Endothelial cell of umbilical vein (primary cell): ENCODE data around the gene MGP. TPM values are rescaled to one million over a fixed set of nuclear protein-coding genes. Genes with fewer than 3 reads are reported as not detected.
A peak's percentile ranks its signal among the peaks of the same experiment; 100 is the strongest.

Source experiments
- BruUV-seq: library from RNA; stranded (reverse); fragments of 400-500 nt; replicated peaks from 2 replicates; lab custom pipeline; 2021; lab: Mats Ljungman, UMichigan
- CTCF ChIA-PET: fragments of 300-600, 350-600 bp; sonication (Branson Sonifier 250); formaldehyde crosslinking; loops from one replicate; lab custom pipeline; 2021; ENCODE audit warnings: antibody characterized with exemption, inconsistent platforms; lab: Charles Lee
- POLR2A ChIA-PET: fragments of 300-600, 350-600 bp; sonication (Branson Sonifier 250); formaldehyde crosslinking; loops from one replicate; lab custom pipeline; 2021; ENCODE audit warnings: antibody characterized with exemption, inconsistent platforms; lab: Charles Lee
- DNase-seq: peaks from one replicate; pipeline ENCODE4 v3.0.0-alpha.2; 2011; ENCODE audit warnings: low read depth, low spot score
- FAIRE-seq: peaks from 2 replicates; lab custom pipeline; 2011; peaks lifted over from hg19 to GRCh38; lab: Jason Lieb, UNC
- H2AFZ ChIP-seq: 2 replicates; pipeline ENCODE4 v1.6.0; 2012; ENCODE audit warnings: low read depth, low read length, control low read depth, inconsistent platforms
- H3K27ac ChIP-seq: 2 replicates; pipeline ENCODE4 v1.5.1; 2011; ENCODE audit warnings: low read depth, mild to moderate bottlenecking, control low read depth, low read length, moderate library complexity; ENCODE audit not compliant: insufficient read depth
- H3K27me3 ChIP-seq, 2 experiments: 2 replicates each; pipeline versions ENCODE4 v1.6.0 to v1.6.1; 2011; ENCODE audit warnings: low read length in 2 of 2, mixed read lengths in 1 of 2; ENCODE audit not compliant: control insufficient read depth in 2 of 2, insufficient read depth in 2 of 2
- H3K36me3 ChIP-seq, 2 experiments: 2 replicates in 1 of 2; 3 replicates in 1 of 2; pipeline ENCODE4 v1.5.1; 2011; ENCODE audit warnings: low read length in 2 of 2, mild to moderate bottlenecking in 1 of 2, moderate library complexity in 1 of 2; ENCODE audit not compliant: control insufficient read depth in 2 of 2, insufficient read depth in 2 of 2; ENCODE audit errors: extremely low read depth in 1 of 2
- H3K4me1 ChIP-seq: 3 replicates; pipeline ENCODE4 v1.5.1; 2011; ENCODE audit warnings: mild to moderate bottlenecking, low read length; ENCODE audit not compliant: control insufficient read depth, insufficient read depth; ENCODE audit errors: extremely low read depth
- H3K4me2 ChIP-seq: 2 replicates; pipeline ENCODE4 v1.6.1; 2011; ENCODE audit warnings: low read length, control low read depth, mixed read lengths; ENCODE audit not compliant: insufficient read depth
- H3K4me3 ChIP-seq, 3 experiments: fragments of 200-600 bp in 1 of 3; sonication (generic), shearing (Covaris generic) in 1 of 3; replicated peaks in 1 of 3; 2 replicates each; pipeline ENCODE4 v1.5.1; 2011 to 2016; ENCODE audit warnings: control low read depth in 3 of 3, low read length in 3 of 3, mild to moderate bottlenecking in 2 of 3, inconsistent platforms in 1 of 3, low read depth in 1 of 3, moderate library complexity in 1 of 3; ENCODE audit not compliant: insufficient read depth in 1 of 3
- H3K79me2 ChIP-seq: 2 replicates; pipeline ENCODE4 v1.6.0; 2012; ENCODE audit warnings: low read length, inconsistent platforms; ENCODE audit not compliant: control insufficient read depth, insufficient read depth
- H3K9ac ChIP-seq: replicated peaks from 2 replicates; pipeline ENCODE3; 2011; ENCODE audit warnings: low read length, control low read depth; ENCODE audit not compliant: insufficient read depth; ENCODE audit errors: extremely low read depth
- H3K9me1 ChIP-seq: replicated peaks from 3 replicates; pipeline ENCODE4 v1.6.0; 2011; ENCODE audit warnings: mild to moderate bottlenecking, low read length; ENCODE audit not compliant: control insufficient read depth, insufficient read depth; ENCODE audit errors: extremely low read depth
- H3K9me3 ChIP-seq: replicated peaks from 2 replicates; pipeline ENCODE4 v1.5.1; 2012; ENCODE audit warnings: low read length, inconsistent platforms; ENCODE audit not compliant: control insufficient read depth, insufficient read depth
- H4K20me1 ChIP-seq: replicated peaks from 2 replicates; pipeline ENCODE3; 2011; ENCODE audit warnings: mild to moderate bottlenecking, low read length; ENCODE audit not compliant: control insufficient read depth, insufficient read depth; ENCODE audit errors: extremely low read depth
- CTCF ChIP-seq, 2 donors: IDR thresholded peaks; 1 replicate in 1 of 2; 2 replicates in 1 of 2; pipeline ENCODE4 v1.5.1; 2011; ENCODE audit warnings: low read length in 2 of 2, mild to moderate bottlenecking in 2 of 2, moderate library complexity in 2 of 2, control low read depth in 1 of 2, inconsistent platforms in 1 of 2, low read depth in 1 of 2; ENCODE audit not compliant: insufficient read depth in 1 of 2; ENCODE audit errors: extremely low read depth in 1 of 2
- EZH2 ChIP-seq: IDR thresholded peaks from 2 replicates; pipeline ENCODE4 v1.6.1; 2012; ENCODE audit warnings: borderline replicate concordance, low read depth, mild to moderate bottlenecking, moderate library complexity, low read length, inconsistent platforms; ENCODE audit not compliant: severe bottlenecking
- FOS ChIP-seq: IDR thresholded peaks from 2 replicates; pipeline ENCODE4 v1.6.1; 2011; ENCODE audit warnings: mild to moderate bottlenecking, low read length, moderate library complexity, borderline replicate concordance; ENCODE audit not compliant: insufficient read depth
- GATA2 ChIP-seq: IDR thresholded peaks from 2 replicates; pipeline ENCODE4 v1.7.0; 2011; ENCODE audit warnings: low read depth, mild to moderate bottlenecking, moderate library complexity, mixed read lengths, low read length; ENCODE audit not compliant: insufficient read length, insufficient read depth
- JUN ChIP-seq: IDR thresholded peaks from 2 replicates; pipeline ENCODE4 v1.6.1; 2011; ENCODE audit warnings: borderline replicate concordance, low read depth; ENCODE audit not compliant: insufficient read length, insufficient read depth
- MYC ChIP-seq: IDR thresholded peaks from one replicate; pipeline ENCODE4 v1.6.1; 2011; ENCODE audit warnings: mild to moderate bottlenecking, low read depth, low read length
- POLR2A ChIP-seq: IDR thresholded peaks from 2 replicates; pipeline ENCODE4 v1.6.1; 2012; ENCODE audit warnings: low read depth, mild to moderate bottlenecking, control low read depth, low read length
- POLR2AphosphoS5 ChIP-seq: IDR thresholded peaks from 2 replicates; pipeline ENCODE4 v1.6.1; 2012; ENCODE audit warnings: low read depth, mild to moderate bottlenecking, control low read depth, low read length, moderate library complexity; ENCODE audit not compliant: insufficient read depth
- dilution Hi-C: fragments of 300-500 bp; cut with MboI; formaldehyde crosslinking; loops from one replicate; pipeline ENCODE4 v1.15.0; 2019; ENCODE audit warnings: low sequenced_read_pairs; ENCODE audit not compliant: extremely low pct_ligation_motif_present
- intact Hi-C: fragments of 100-400 bp; cut with micrococcal nuclease; formaldehyde crosslinking; loops from one replicate; pipeline ENCODE4 v1.10.0; 2022
- polyA plus RNA-seq, 4 experiments: library from polyadenylated mRNA; depleted of rRNA in 3 of 4; stranded (reverse) in 3 of 4; unstranded in 1 of 4; fragments of >200 nt; gene quantifications; 2 replicates each; pipeline versions ENCODE4 v1.2.1 to v1.2.3, GENCODE V29; 2011 to 2012; ENCODE audit warnings: missing spikeins in 1 of 4
- total RNA-seq: library from RNA; stranded (reverse); gene quantifications from 2 replicates; pipeline ENCODE4 v1.2.3, GENCODE V29; 2021
- TF ChIP-seq, protein P1 (sequence below): IDR thresholded peaks from 2 replicates; pipeline ENCODE4 v1.6.1; 2011; ENCODE audit not compliant: insufficient read depth, insufficient read length

The MGP gene
- total and polyA plus RNA-seq, 2 donors (not counting 3 experiments of a cell fraction or from before 2014, with no cell fraction given) = 284 to 479 TPM

DNA sequence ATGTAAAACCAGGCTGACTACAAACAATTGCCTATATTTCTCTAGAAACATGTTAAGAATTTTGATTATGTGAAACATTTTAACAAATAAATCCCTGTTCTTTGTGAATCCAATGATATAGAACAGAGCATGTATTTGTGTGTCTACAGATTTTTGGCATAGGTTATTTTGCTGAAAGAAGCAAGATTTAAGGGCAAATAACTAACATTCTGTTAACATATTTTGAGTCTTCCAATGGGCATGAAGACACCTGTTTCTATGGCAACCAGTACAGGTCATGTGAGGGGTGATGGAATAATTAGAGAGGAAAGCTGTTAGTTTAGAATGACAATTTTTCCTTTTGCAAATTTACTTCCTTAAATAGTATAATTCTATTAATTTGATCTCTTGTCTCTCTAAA, 51.1 kb downstream of the MGP start:
- CTCF ChIA-PET = interaction anchor here (1.1 to 3.5 kb wide), 12 partner anchors 8 to 161 kb away, joined by 3 to 15 read pairs (median 5); partner anchors contain the start of genes ART4, C12orf60 and WBP11
- intact Hi-C loops (no loop called here), dilution Hi-C loops (loop anchor here (10.0 kb wide), 1 partner anchor 120 kb away; no protein-coding TSS in a partner anchor)
- no peak overlapping the region for H3K9ac ChIP-seq
- peaks cover 3% of the 10 kb centered on the region for H3K79me2 ChIP-seq
- H3K4me1 ChIP-seq = peaks cover 47% of the 10 kb centered on the region
- no peaks in the 10 kb centered on the region for H3K9me1 ChIP-seq
- no peak for DNase-seq
- no peak for FAIRE-seq
- TF ChIP-seq, protein P1, sequence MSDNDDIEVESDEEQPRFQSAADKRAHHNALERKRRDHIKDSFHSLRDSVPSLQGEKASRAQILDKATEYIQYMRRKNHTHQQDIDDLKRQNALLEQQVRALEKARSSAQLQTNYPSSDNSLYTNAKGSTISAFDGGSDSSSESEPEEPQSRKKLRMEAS = no peak
- no peak for TF ChIP-seq POLR2A
- TF ChIP-seq JUN = no peak
- no peak for TF ChIP-seq POLR2AphosphoS5
- no peak for TF ChIP-seq GATA2
- no peak for TF ChIP-seq FOS
- TF ChIP-seq CTCF (IDR thresholded peaks at IDR 0.05; ENCODE audit: extremely low read depth in 1 of 2, insufficient read depth in 1 of 2, low read depth in 1 of 2, low read length in 2 of 2) = no peak
- no peak for TF ChIP-seq EZH2
- TF ChIP-seq MYC = no peak
- no TSS peak for BruUV-seq
- no peaks in the 10 kb centered on the region for H4K20me1 ChIP-seq
- H2AFZ ChIP-seq = no peak overlapping the region
- H3K4me3 ChIP-seq = no peak overlapping the region
- no peaks in the 10 kb centered on the region for H3K9me3 ChIP-seq
- peak overlapping the region; percentile 57 for H3K4me2 ChIP-seq
- H3K27me3 ChIP-seq = no peaks in the 10 kb centered on the region
- POLR2A ChIA-PET = no interaction called here
- H3K27ac ChIP-seq = peak overlapping the region; percentile 83
- no peaks in the 10 kb centered on the region for H3K36me3 ChIP-seq
